NCI-H748 (cell line): Measurements from ENCODE around the gene UBR4.
"Not testable (repeated sequence)": the region's sequence is repeated elsewhere in the genome, so short reads cannot be mapped to it uniquely, and the experiment has no call there.

Experiments used
- DNase-seq: peaks from one replicate; lab custom pipeline; 2025; ENCODE audit not compliant: unreplicated experiment; lab: John Stamatoyannopoulos, UW

The UBR4 gene

GRCh38 chr1:19209990-19210771, at the start of gene UBR4:
TSS of gene UBR4 (minus strand) at chr1:19210266. CDS start at chr1:19210248, 18 bp downstream.
- DNase-seq: peak; percentile 96

- DNase-seq: no peak
These were observed 48.3 kb upstream of the UBR4 start for GRCh38 chr1:19258353-19258752.

DNA sequence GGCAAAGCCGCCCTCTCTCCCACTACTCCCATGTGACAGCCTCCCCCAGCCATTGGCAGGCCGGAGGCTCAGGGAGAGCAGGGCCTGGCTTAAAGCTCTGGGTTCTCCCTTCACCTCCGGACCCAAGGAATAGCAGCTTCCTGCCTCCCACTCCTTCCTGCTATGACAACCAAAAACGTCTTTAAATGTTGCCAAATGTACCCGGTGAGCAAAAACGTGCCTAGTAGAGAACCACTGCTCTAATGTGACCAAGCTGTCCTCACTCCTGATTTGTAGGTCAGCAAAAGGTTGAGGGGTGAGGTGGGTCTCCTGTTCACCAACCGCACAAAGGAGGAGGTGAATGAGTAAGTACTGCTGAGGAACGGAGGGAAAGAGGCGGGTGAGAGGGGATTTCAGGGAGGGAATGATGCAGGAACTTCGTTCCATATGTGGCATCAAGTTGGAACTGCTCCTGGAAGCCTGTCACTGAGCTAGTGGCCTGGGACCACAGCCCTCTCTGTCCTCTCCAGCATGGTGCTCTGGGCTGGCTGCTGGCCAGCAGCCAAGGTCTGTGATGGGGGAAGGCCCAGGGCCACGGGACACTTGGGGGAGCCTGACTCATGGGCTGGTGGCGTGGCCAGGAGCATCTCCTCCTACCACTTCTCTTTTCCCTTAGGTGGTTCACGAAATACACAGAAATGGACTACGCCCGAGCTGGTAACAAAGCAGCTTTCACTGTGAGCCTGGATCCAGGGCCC, 47.3 kb upstream of the UBR4 start:
- no peak for DNase-seq

- not testable (repeated sequence) for DNase-seq
These were observed 46.2 kb upstream of the UBR4 start for GRCh38 chr1:19256301-19256700.

GRCh38 chr1:19255288-19255687, 45.2 kb upstream of the UBR4 start:
- DNase-seq: no peak

DNA sequence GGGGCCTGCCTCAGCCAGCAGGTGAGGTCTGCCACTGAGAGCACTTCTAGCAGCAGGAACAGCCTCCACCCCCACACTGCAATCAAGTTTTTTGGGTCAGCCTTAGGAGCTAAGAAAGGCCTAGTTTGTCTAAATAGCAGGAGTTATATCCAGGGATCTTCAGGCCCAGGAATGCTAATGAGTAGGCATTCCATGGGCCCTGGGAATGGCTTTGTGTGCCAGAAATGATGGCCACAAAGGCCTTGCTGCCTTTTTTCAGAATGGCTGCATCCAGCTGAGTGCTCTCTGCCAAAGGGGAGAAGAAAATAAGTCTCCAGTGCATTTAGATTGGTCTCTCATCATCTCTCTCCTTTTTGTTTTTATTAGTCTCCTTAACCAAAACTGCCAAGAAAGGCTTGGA, 44.4 kb upstream of the UBR4 start:
- no peak for DNase-seq

GRCh38 chr1:19251305-19252196, 41.5 kb upstream of the UBR4 start, which contains the start of the genes EMC1 and MRTO4:
TSS of gene EMC1 (minus strand) at chr1:19251524. CDS start at chr1:19251509, 15 bp downstream.
TSS of gene MRTO4 (plus strand) at chr1:19251805. CDS start at chr1:19251836, 31 bp downstream.
- peak; percentile 83 for DNase-seq

GRCh38 chr1:19250629-19251304, 40.7 kb upstream of the UBR4 start:
- no peak for DNase-seq

- peak; percentile 5 for DNase-seq
These were observed 30.8 kb upstream of the UBR4 start for GRCh38 chr1:19240673-19241538.

GRCh38 chr1:19239876-19240275, 29.8 kb upstream of the UBR4 start:
- DNase-seq: no peak

DNA sequence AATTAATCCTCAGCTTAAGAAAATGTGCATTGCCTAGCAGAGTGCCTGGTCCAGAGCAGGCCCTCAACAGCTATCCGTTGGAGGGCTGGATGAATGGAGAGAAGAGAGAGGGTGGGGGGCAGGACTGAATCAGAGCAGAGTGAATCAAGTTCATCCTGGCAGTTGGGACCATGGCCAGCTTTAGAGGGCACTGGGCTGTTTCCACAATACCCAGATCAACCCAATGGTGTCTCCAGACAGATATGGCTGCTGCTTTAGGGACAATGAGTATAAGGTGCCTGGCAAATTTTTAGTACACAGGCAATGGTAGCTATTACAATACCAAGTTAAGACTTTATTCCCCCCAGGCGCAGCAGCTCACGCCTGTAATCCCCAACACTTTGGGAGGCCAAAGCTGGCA, 24.2 kb upstream of the UBR4 start:
- no peak for DNase-seq

DNA sequence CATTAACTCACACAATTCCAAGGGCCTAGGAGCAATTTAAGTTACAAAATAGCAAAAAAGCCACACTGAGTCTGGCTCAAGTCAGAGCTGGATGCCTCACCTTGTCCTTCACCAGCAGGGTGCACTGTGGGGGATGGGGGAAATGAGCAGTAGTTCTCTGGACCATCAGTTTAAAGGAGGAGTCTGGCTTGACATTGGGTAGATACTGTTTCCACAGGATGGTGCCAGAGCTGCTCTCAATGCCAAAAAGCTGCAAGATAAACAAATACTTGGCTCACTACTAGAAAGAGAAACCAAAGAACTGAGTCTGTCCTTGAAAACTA, 22.4 kb upstream of the UBR4 start:
- no peak for DNase-seq

DNA sequence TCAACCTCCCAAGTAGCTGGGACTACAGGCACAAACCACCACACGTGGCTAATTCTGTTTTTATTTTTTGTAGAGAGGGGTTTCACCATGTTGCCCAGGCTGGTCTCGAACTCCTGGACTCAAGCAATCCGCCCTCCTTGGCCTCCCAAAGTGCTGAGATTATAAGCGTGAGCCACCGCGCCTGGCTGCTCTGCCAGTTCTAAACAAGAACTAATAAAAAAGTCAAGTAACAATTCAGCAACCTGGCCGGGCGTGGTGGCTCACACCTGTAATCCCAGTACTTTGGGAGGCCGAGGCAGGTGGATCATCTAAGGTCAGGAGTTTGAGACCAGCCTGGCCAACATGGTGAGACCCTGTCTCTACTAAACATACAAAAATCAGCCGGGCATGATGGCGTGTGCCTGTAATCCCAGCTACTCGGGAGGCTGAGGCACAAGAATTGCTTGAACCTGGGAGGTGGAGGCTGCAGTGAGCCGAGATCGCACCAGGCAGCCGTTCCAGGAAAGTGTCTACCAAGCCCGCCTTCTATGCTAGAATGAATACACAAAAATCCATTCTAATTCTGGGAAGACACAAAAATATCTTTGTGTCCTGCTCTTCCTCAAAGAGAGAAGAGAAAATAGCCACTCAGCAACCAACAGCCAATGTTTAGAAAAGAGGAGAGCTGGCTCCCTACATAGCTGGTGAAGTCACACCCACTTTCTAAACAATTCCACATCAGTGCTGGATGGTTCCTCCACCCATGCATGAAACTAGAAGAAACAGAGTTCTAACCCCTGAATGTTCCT, 21.9 kb upstream of the UBR4 start:
- not testable (repeated sequence) for DNase-seq

- no peak for DNase-seq
These were observed 19.8 kb upstream of the UBR4 start for GRCh38 chr1:19229828-19230325.

GRCh38 chr1:19229229-19229628, 19.2 kb upstream of the UBR4 start:
- no peak for DNase-seq

DNA sequence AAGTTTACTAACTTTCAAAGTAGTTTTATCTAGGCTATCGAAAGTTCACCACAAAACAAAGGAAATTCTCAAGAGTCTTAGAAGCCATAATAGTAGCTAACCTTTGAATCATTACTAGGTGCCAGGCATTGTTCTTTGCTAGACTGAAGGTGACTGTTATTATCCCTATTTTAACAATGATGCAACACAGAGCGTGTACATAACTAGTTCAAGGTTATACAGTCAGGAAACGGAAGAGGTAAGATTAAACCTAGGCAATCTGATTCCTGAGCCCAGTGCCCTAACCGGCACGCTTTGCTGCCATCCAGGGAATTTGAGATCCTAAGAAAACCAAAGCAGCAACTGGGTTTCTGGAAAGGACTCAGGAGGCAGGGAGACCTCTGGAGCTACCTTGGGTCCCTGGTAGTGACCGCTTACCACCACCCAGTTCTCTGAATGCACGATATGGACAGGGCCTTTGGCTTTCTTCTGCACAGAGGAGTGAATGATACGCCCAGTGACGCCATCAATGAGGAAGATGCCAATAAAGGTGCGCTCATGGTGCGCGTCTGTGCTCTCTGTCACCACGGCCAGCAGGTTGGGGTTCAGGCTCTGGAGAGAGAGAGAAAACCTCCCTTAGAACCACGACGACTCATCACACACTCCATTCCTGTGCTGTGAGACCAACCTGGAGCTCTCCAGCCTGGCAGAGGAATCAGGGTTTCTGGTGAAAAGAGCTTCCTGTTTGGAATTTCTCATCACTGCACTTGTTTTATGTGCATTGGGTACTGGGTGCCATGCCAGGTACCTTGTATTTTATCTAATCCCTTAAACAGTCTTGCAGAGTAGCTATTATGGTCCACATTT, 13.1 kb upstream of the UBR4 start:
- no peak for DNase-seq

DNA sequence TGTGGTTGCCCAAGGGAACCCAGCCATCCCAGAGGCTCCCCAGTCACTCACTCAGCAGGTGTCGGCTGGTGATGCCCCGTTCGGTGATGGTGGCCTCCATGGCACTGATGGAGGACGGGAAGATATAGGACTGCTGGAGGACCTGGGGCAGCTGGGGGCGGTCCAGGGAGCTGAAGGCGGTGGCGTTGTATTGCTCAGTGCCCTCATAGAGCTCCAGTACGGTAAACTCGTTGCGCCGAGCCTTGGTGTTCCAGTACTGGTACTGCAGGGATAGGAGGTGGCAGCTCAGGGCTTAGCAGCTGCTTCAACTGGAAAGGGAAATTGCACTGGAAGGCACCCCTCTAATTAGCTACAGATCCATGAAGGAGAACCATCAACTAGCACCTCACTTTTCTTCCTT, 12.5 kb upstream of the UBR4 start:
- no peak for DNase-seq

DNA sequence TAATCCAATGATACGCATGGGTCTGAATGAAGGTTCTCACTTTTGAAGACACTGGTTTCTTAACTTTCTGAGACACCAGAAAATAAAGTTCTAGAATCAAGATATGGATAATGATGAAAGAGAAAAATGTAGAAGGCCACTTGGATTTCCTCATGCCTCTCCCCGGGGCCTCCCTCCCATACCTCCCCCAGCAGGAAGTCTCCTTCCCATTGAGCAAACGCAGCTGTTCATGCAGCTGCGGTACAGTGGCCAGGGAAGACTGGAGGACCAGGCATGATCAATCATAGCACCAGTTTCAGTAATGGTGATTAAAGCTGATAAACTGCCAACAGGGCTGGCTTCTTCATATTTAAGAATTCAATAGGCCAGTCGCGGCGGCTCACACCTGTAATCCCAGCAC, 10.9 kb upstream of the UBR4 start:
- no peak for DNase-seq
